BJ (cell line): ENCODE measurements around the gene SKI. TPM values are rescaled to one million over a fixed set of nuclear protein-coding genes. Genes with fewer than 3 reads are reported as not detected.

Experiments
- CTCF ChIA-PET: fragments of 350-600 bp; formaldehyde crosslinking; extraction: SDS; loops from one replicate; lab custom pipeline; 2021; ENCODE audit warnings: antibody characterized with exemption, inconsistent platforms; lab: Yijun Ruan, JAX
- POLR2A ChIA-PET: fragments of 300-600 bp; sonication (Branson Sonifier 250); formaldehyde crosslinking; extraction: SDS; loops from one replicate; lab custom pipeline; 2021; ENCODE audit warnings: antibody characterized with exemption; lab: Charles Lee
- DNase-seq: peaks from one replicate; pipeline ENCODE4 v3.0.0-alpha.2; 2011; ENCODE audit warnings: low read depth
- H3K27me3 ChIP-seq: 2 replicates; pipeline ENCODE4 v1.6.0; 2011; ENCODE audit warnings: low read length; ENCODE audit not compliant: control insufficient read depth, insufficient read depth
- H3K36me3 ChIP-seq: 2 replicates; pipeline ENCODE4 v1.5.1; 2011; ENCODE audit warnings: low read length; ENCODE audit not compliant: control insufficient read depth, insufficient read depth
- H3K4me3 ChIP-seq: 2 replicates; pipeline ENCODE4 v1.5.1; 2011; ENCODE audit warnings: low read depth, mild to moderate bottlenecking, control low read depth, low read length
- CTCF ChIP-seq: IDR thresholded peaks from 2 replicates; pipeline ENCODE4 v1.5.1; 2011; ENCODE audit warnings: low read depth, mild to moderate bottlenecking, control low read depth, inconsistent platforms, low read length, moderate library complexity; ENCODE audit not compliant: insufficient read depth
- polyA plus RNA-seq: library from polyadenylated mRNA; depleted of rRNA; stranded (reverse); fragments of >200 nt; gene quantifications from 2 replicates; pipeline ENCODE4 v1.2.3, GENCODE V29; 2011

SKI gene
- polyA plus RNA-seq, 1 experiment: 5.1 TPM

GRCh38 chr1:2202008-2202575 is 26.0 kb upstream of the SKI start:
- Histone ChIP-seq H3K27me3 (no peaks in the 10 kb centered on the region), H3K36me3 (peaks cover 1% of the 10 kb centered on the region; the same call in 1 of the 2 replicates), H3K4me3 (no peak overlapping the region)
- ChIA-PET CTCF (interaction anchor here (1.0 to 3.6 kb wide), 2 partner anchors 169 to 180 kb away, joined by 5 to 18 read pairs; no protein-coding TSS in a partner anchor), POLR2A (no interaction called here)
- TF ChIP-seq CTCF: no peak
- DNase-seq: no peak

DNA sequence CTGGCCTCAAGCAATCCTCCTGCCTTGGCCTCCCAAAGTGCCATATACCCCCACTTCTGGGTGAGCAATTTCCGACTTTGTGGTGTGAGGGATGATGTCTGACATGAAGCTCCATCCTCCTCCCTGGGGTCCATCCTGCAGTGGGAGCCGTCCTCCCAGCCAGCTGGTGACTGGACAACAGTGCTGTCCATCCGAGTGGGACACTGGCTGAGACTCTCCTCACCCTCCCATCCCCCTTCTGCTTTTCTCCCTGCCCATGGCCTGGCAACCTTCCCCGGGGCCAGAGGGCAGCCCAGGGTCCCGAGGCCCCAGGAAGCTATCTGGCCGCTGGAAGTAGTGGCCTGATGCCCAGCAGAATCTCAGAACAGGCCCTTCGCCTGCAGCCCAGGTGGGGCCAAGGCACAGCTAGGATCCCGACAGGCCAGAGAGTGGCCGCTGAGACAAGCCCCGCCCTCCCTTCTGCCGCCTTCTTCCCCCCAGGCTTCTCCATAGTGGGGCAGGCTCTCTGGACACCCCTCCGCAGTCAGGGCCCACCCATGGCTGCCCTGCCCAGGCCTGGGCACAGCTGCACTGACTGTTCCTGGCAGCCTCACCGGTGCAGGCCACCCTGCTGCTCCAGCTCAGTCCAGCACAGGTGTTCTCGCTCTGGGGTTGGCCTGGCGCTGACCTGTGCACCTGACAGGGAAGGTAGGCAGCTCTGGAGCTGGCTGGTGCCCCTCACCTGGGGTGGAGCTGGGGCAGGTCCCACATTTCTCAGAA is 25.1 kb upstream of the SKI start:
- Histone ChIP-seq H3K27me3 (no peaks in the 10 kb centered on the region), H3K4me3 (no peak overlapping the region), H3K36me3 (peaks cover 1% of the 10 kb centered on the region; the same call in 1 of the 2 replicates)
- ChIA-PET CTCF (interaction anchor here (0.9 to 3.6 kb wide), 3 partner anchors 8 to 179 kb away, joined by 3 to 18 read pairs (median 11); partner anchors contain the start of gene FAAP20), POLR2A (no interaction called here)
- DNase-seq: no peak
- TF ChIP-seq CTCF: no peak

GRCh38 chr1:2203671-2204414 is 24.3 kb upstream of the SKI start:
- Histone ChIP-seq H3K4me3 (peak overlapping the region; percentile 55), H3K36me3 (peaks cover 1% of the 10 kb centered on the region; the same call in 1 of the 2 replicates), H3K27me3 (no peaks in the 10 kb centered on the region)
- TF ChIP-seq CTCF: no peak
- ChIA-PET CTCF (interaction anchor here (0.9 to 3.6 kb wide), 3 partner anchors 9 to 178 kb away, joined by 3 to 18 read pairs (median 11); partner anchors contain the start of gene FAAP20), POLR2A (interaction anchor here (0.6 to 1.3 kb wide), 2 partner anchors 9 to 12 kb away, joined by 4 read pairs; partner anchors contain the start of gene FAAP20)
- DNase-seq: no peak

DNA sequence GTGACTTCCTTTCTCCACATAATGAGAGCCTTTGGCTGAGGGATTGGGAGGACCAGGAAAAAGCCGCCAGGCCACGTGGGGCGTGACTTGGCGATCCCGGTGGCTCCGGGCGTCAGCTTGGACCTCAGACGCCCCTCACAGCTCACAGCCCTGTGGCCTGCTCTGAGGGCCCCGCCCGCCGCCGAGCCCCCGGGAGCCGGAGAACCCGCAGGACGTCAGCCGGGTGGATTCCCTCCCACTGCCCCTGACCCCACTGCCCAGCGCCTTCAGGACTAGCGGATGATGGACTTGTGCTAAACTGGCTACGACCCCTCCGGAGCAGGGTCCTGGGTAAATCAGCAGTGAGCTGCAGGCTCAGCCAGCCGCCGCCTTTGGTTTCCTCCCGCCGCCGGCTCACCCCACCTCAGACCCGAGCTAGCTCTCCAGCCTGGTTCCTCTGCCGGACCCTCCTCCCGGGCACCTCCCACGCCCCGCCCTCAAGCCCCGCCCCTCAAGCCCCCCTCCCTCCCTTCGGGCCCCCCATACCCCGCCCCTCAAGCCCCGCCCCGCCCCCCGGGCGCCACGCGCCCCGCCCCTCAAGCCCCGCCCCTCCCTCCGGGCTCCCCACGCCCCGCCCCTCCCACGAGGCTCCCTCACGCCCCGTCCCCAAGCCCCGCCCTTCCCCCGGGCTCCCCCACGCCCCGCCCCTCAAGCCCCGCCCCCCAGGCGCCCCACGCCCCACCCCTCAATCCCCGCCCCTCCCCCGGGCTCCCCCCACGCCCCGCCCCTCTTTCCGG is 23.5 kb upstream of the SKI start:
- Histone ChIP-seq H3K4me3 (peak overlapping the region; percentile 55), H3K27me3 (no peaks in the 10 kb centered on the region), H3K36me3 (peaks cover 1% of the 10 kb centered on the region; the same call in 1 of the 2 replicates)
- DNase-seq: no peak
- ChIA-PET POLR2A (interaction anchor here (0.6 to 1.3 kb wide), 2 partner anchors 10 to 11 kb away, joined by 4 read pairs; partner anchors contain the start of gene FAAP20), CTCF (interaction anchor here (0.9 to 3.6 kb wide), 3 partner anchors 9 to 177 kb away, joined by 4 to 18 read pairs (median 11); partner anchors contain the start of gene FAAP20)
- no peak for TF ChIP-seq CTCF
